Stimulated activated CD4-positive, alpha-beta T cell treated with anti-CD3 and anti-CD28 coated beads, Interleukin-15, amount 100 ng/mL, for 1 hour (primary cell): Measurements from ENCODE around the gene GPR18.
"Not testable (repeated sequence)": the region's sequence is repeated elsewhere in the genome, so short reads cannot be mapped to it uniquely, and the experiment has no call there.

ENCODE experiments used
- DNase-seq, 2 donors: peaks; one replicate each; pipeline ENCODE4 v3.0.0-alpha.2; 2020; ENCODE audit warnings: low read depth in 1 of 2, low spot score in 1 of 2

Gene GPR18

DNA sequence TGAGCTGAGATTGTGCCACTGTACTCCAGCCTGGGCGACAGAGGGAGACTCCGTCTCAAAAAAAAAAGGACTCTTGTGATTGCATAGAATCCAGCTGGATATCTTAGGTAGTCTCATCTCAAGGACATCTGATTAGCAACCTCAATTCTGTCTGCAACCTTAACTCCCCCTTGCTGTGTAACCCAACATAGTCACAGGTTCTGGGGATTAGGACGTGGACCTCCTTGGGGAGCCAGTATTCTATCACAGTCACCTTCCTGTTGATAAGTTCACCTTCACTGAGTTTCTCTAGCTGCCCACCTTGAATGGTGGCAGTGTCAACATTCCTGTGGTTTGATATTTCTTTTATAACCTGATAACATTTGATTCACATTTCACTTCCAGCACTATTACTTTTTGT lies 27.2 kb downstream of the GPR18 start:
- no peak for DNase-seq

GRCh38 chr13:99230588-99230987 lies 27.6 kb downstream of the GPR18 start:
- DNase-seq: not testable (repeated sequence)

GRCh38 chr13:99228737-99229691 lies 29.2 kb downstream of the GPR18 start:
- no peak for DNase-seq

DNA sequence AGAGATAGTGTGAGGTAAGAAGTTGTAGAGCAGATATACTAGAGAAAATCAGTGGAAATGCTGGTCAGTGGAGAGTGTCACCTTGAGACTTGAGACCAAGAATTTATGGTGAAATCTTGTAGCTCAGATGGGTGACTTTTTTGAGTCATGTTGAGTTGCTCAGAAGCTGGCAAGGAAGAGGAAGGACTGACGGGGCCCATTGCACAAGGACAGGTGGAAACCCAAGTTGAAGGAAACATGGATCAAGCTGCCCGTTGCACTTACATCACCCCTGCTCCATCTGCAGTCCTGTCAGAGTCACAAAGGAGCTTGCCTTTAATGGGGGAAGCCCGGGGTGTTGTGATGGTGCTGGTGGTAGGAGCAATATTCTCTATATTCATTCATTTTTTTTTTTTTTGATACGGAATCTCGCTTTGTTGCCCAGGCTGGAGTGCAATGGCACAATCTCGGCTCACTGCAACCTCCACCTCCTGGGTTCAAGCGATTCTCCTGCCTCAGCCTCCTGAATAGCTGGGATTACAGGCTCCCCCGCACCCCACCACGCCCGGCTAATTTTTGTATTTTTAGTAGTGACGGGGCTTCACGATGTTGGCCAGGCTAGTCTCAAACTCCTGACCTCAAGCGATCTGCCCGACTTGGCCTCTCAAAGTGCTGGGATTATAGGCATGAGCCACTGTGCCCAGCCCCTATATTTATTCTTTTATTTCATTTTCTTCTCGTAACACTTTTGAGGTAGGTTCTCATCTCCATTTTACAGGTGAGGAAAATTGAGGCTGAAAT lies 30.1 kb downstream of the GPR18 start:
- DNase-seq: no peak

DNA sequence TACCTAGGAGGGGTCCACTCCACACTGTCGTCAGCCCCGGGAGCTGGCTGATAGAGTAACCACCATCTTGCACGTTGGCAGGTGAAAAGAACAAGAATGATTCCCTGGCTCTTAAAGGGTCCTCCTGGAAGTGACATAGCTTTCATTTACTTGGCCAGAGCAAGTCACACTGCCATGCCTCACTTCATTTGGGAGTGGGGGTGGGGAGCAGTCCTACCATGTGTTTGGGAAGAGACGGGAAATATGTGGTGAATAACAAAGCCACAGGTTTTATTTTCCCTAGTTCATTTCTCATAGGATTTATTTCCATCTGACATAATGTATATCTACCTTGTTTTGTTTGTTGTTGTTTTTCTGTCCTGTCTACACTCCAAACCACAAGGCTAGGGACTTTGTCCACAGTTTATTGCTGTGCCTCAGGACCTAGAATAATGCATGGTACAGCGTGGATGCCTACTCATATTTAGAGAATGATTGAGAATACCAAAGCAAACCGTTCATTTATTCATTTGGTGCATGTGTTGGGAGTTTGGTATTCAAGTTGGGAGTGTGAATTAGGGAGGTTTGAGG lies 30.8 kb downstream of the GPR18 start:
- no peak for DNase-seq

DNA sequence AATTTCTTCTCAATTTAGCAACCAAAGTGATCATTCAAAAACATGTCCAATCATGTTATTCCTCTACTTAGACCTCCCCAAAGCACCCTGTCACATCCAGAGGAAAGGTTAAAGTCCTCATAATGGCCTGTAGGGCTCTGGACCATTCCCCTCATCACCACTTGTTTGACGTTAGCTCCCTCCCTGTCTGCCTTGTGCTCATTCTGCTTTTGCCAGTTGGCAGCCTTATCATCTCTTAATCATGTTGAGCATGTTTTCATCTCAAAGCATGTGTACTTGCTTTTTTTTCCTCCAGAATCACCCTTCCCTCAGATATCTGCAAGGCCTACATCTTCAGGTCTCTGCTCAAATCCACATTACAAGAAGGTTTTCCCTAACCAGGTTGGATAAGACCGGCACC lies 31.7 kb downstream of the GPR18 start:
- no peak for DNase-seq

DNA sequence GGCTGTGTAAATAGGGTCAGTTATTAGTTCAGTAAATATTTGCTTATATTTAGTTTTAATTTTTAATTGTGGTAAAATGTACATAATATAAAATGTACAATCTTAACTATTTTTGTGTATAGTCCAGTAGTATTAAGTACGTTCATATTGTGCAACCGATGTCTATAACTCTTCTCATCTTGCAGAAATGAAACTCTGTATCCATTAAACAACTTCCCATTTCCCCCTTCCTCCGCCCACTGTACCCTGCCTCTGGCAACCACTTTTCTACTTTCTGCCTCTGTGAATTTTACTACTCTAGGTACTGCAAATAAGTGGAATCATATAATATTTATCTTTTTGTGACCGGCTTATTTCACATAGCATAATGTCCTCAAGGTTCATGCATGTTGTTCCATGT lies 33.1 kb downstream of the GPR18 start:
- no peak for DNase-seq

DNA sequence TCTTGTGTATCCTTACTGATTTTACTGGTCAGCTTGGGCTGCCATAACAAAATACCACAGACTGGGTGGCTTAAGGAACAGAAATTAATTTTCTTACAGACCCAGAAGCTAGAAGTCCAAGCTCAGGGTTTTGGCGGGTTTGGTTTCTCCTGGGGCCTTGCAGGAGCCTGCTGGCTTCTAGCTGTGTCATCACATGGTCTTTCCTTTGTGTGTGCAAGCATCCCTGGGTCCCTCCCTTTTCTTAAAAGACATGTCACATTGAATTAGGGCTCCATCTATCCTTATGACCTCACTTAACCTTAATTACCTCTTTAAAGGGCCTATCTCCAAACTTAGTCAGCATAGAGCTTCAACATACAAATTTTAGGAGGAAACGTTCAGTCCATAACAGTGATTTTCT lies 34.2 kb downstream of the GPR18 start:
- DNase-seq: no peak

GRCh38 chr13:99223587-99223986 lies 34.6 kb downstream of the GPR18 start:
- no peak for DNase-seq

- DNase-seq: no peak
These were observed 36.5 kb downstream of the GPR18 start for GRCh38 chr13:99221567-99222239.

GRCh38 chr13:99220199-99220935 lies 37.8 kb downstream of the GPR18 start:
- no peak for DNase-seq

GRCh38 chr13:99218969-99219368 lies 39.2 kb downstream of the GPR18 start:
- DNase-seq: peak in 1 of 2 donors; percentile 28

GRCh38 chr13:99218545-99218944 lies 39.6 kb downstream of the GPR18 start:
- no peak for DNase-seq

GRCh38 chr13:99218126-99218525 lies 40.1 kb downstream of the GPR18 start:
- DNase-seq: no peak

GRCh38 chr13:99217461-99218110 lies 40.6 kb downstream of the GPR18 start:
- DNase-seq: no peak

DNA sequence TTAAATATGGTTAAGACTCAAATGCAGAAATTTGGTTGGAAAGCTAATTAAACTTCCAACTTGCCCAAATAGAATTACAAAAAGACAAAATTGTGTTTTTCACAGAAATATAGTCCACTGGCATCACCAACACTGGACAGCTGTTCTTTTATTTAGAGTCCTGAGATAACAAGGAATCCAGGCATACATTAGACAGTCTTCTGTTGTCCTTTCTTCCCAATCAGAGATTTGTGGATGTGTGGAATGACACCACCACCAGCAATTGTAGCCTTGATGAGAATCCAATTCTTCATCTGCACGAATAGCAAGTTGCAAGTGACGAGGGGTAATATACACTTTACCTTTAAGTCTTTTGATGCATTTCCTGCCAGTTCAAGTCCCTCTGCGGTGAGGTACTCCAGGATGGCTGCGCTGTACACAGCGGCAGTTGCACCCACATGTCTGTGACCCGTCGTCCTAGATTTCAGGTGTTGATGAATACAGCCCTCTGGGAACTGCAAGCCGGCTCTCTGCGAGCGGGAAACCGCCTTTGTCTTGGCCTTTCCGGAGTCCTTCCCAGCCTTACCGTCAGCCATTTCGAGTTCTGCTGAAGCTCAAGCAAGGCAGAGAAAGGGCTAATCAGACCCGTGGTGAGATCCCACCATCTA lies 42.9 kb downstream of the GPR18 start:
- DNase-seq: peak in 1 of 2 donors; percentile 44

DNA sequence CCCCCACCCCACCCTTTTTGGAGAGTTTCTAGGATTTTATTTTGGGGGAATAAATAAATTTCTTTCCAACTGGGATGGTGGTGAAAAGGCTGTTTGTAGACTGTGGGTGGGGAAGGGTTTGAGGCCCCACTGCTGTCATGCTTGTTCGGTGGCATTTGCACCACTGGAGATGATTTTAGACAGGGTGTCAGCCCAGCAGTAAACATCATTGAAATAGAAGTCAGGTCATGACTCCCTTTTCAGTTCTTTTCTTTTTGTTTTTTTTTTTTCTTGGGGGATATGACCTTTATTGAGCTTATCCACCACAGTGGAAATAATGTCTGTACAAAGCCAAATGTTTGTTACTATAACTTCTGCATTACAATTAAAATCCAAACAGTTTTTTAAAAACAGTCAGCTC lies 43.4 kb downstream of the GPR18 start:
- DNase-seq: no peak

- DNase-seq: no peak
These were observed 43.9 kb downstream of the GPR18 start for GRCh38 chr13:99214232-99214631.

- no peak for DNase-seq
These were observed 46.7 kb downstream of the GPR18 start for GRCh38 chr13:99211421-99212035.
